A673 (cell line): ENCODE results near the gene C4orf50. TPM values are rescaled to one million over a fixed set of nuclear protein-coding genes. Genes with fewer than 3 reads are reported as not detected.

Source experiments
- BruUV-seq: library from RNA; stranded (reverse); fragments of 400-500 nt; replicated peaks from 2 replicates; lab custom pipeline; 2021; lab: Mats Ljungman, UMichigan
- CTCF ChIA-PET: fragments of 300-600 bp; sonication (Branson Sonifier 250); formaldehyde crosslinking; loops from one replicate; lab custom pipeline; 2022; ENCODE audit warnings: antibody characterized with exemption; lab: Charles Lee
- POLR2A ChIA-PET: fragments of 300-600 bp; sonication (Branson Sonifier 250); formaldehyde crosslinking; loops from one replicate; lab custom pipeline; 2022; ENCODE audit warnings: antibody characterized with exemption; ENCODE audit not compliant: low non-redundant PET; lab: Charles Lee
- DNase-seq: peaks from one replicate; pipeline ENCODE4 v3.0.0-alpha.2; 2015; ENCODE audit warnings: low spot score
- H3K27ac ChIP-seq: fragments of 200-600 bp; sonication (generic); 2 replicates; pipeline ENCODE4 v1.5.1; 2016; ENCODE audit warnings: mixed run types, low read depth, mild to moderate bottlenecking, mixed read lengths, antibody characterized with exemption, low read length; ENCODE audit not compliant: poor library complexity, severe bottlenecking
- H3K27me3 ChIP-seq: fragments of 200-600 bp; sonication (generic); replicated peaks from 2 replicates; pipeline ENCODE4 v1.6.1; 2017; ENCODE audit warnings: mixed run types, low read depth, mild to moderate bottlenecking, mixed read lengths, antibody characterized with exemption, low read length; ENCODE audit not compliant: insufficient read depth, poor library complexity
- H3K36me3 ChIP-seq: fragments of 200-600 bp; sonication (generic); 2 replicates; pipeline ENCODE4 v1.6.1; 2016; ENCODE audit warnings: mixed run types, mild to moderate bottlenecking, mixed read lengths, antibody characterized with exemption, low read length; ENCODE audit not compliant: insufficient read depth, poor library complexity, severe bottlenecking
- H3K4me1 ChIP-seq: fragments of 200-600 bp; sonication (generic); 2 replicates; pipeline ENCODE4 v1.6.1; 2017; ENCODE audit warnings: mixed run types, mild to moderate bottlenecking, mixed read lengths, antibody characterized with exemption, low read length; ENCODE audit not compliant: insufficient read depth, poor library complexity, severe bottlenecking
- H3K4me3 ChIP-seq: fragments of 200-600 bp; sonication (generic); 2 replicates; pipeline ENCODE4 v1.5.1; 2016; ENCODE audit warnings: low read depth, mixed run types, mild to moderate bottlenecking, mixed read lengths, low read length; ENCODE audit not compliant: poor library complexity, severe bottlenecking
- H3K9me3 ChIP-seq: fragments of 200-600 bp; sonication (generic); 2 replicates; pipeline ENCODE4 v1.6.1; 2016; ENCODE audit warnings: mixed run types, low read depth, mild to moderate bottlenecking, mixed read lengths, antibody characterized with exemption, low read length; ENCODE audit not compliant: poor library complexity, severe bottlenecking
- CTCF ChIP-seq: fragments of 300-800, 200-600 bp; sonication (generic); conservative IDR thresholded peaks from 2 replicates; pipeline ENCODE4 v1.5.1; 2017; ENCODE audit warnings: low read depth, mild to moderate bottlenecking, antibody characterized with exemption, low read length, moderate library complexity, mixed read lengths
- EZH2 ChIP-seq: fragments of 200-600 bp; sonication (generic); IDR thresholded peaks from 2 replicates; pipeline ENCODE4 v1.6.1; 2017; ENCODE audit warnings: borderline replicate concordance, low read depth, mild to moderate bottlenecking, mixed read lengths, antibody characterized with exemption, low read length; ENCODE audit not compliant: poor library complexity, severe bottlenecking
- intact Hi-C: fragments of 100-400 bp; cut with micrococcal nuclease; formaldehyde crosslinking; loops from one replicate; pipeline ENCODE4 v1.10.0; 2022; ENCODE audit not compliant: unreplicated experiment
- total RNA-seq: library from RNA; stranded (reverse); gene quantifications from 2 replicates; pipeline ENCODE4 v1.2.3, GENCODE V29; 2021

C4orf50 gene
- total RNA-seq, 1 experiment from 2014 or later, result not detected

GRCh38 chr4:5922556-5922955, 95.7 kb downstream of the C4orf50 start:
- Histone ChIP-seq H3K27ac (no peak overlapping the region), H3K36me3 (no peaks in the 10 kb centered on the region), H3K27me3 (no peaks in the 10 kb centered on the region), H3K4me1 (no peaks in the 10 kb centered on the region), H3K9me3 (no peaks in the 10 kb centered on the region), H3K4me3 (no peak overlapping the region)
- CTCF ChIA-PET, result no interaction called here
- TF ChIP-seq CTCF (no peak), EZH2 (no peak)
- no TSS peak for BruUV-seq
- DNase-seq, result no peak
- intact Hi-C loops, result no loop called here
- POLR2A ChIA-PET, result no interaction called here

GRCh38 chr4:5921981-5922380, 96.2 kb downstream of the C4orf50 start:
- H3K4me1 ChIP-seq, result no peaks in the 10 kb centered on the region
- no peak overlapping the region for H3K4me3 ChIP-seq
- H3K9me3 ChIP-seq, result no peaks in the 10 kb centered on the region
- no peak for TF ChIP-seq CTCF
- TF ChIP-seq EZH2, result no peak
- no peak overlapping the region for H3K27ac ChIP-seq
- BruUV-seq, result no TSS peak
- ChIA-PET POLR2A (no interaction called here), CTCF (no interaction called here)
- DNase-seq, result no peak
- intact Hi-C loops, result no loop called here
- no peaks in the 10 kb centered on the region for H3K36me3 ChIP-seq
- H3K27me3 ChIP-seq, result no peaks in the 10 kb centered on the region

- intact Hi-C loops, result no loop called here
- no peak overlapping the region for H3K4me3 ChIP-seq
- ChIA-PET CTCF (no interaction called here), POLR2A (no interaction called here)
- TF ChIP-seq CTCF (no peak), EZH2 (no peak)
- DNase-seq, result no peak
- BruUV-seq, result no TSS peak
- H3K27me3 ChIP-seq, result no peaks in the 10 kb centered on the region
- H3K27ac ChIP-seq, result no peak overlapping the region
- H3K4me1 ChIP-seq, result no peaks in the 10 kb centered on the region
- H3K9me3 ChIP-seq, result no peaks in the 10 kb centered on the region
- H3K36me3 ChIP-seq, result no peaks in the 10 kb centered on the region
Measured at GRCh38 chr4:5921101-5921980, 96.9 kb downstream of the C4orf50 start.
